NCI-H226 (cell line): ENCODE data around the gene CRACDL.

ENCODE experiments used
- DNase-seq: peaks from one replicate; pipeline ENCODE4 v3.0.0-alpha.2; 2015

CRACDL gene, protein sequence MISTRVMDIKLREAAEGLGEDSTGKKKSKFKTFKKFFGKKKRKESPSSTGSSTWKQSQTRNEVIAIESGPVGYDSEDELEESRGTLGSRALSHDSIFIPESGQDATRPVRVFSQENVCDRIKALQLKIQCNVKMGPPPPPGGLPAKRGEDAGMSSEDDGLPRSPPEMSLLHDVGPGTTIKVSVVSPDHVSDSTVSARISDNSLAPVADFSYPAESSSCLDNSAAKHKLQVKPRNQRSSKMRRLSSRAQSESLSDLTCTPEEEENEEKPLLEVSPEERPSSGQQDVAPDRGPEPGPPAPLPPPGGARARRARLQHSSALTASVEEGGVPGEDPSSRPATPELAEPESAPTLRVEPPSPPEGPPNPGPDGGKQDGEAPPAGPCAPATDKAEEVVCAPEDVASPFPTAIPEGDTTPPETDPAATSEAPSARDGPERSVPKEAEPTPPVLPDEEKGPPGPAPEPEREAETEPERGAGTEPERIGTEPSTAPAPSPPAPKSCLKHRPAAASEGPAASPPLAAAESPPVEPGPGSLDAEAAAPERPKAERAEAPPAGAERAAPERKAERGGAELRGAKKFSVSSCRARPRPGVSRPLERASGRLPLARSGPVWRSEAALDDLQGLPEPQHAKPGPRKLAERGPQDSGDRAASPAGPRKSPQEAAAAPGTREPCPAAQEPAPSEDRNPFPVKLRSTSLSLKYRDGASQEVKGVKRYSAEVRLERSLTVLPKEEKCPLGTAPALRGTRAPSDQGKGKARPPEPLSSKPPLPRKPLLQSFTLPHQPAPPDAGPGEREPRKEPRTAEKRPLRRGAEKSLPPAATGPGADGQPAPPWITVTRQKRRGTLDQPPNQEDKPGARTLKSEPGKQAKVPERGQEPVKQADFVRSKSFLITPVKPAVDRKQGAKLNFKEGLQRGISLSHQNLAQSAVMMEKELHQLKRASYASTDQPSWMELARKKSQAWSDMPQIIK

DNA sequence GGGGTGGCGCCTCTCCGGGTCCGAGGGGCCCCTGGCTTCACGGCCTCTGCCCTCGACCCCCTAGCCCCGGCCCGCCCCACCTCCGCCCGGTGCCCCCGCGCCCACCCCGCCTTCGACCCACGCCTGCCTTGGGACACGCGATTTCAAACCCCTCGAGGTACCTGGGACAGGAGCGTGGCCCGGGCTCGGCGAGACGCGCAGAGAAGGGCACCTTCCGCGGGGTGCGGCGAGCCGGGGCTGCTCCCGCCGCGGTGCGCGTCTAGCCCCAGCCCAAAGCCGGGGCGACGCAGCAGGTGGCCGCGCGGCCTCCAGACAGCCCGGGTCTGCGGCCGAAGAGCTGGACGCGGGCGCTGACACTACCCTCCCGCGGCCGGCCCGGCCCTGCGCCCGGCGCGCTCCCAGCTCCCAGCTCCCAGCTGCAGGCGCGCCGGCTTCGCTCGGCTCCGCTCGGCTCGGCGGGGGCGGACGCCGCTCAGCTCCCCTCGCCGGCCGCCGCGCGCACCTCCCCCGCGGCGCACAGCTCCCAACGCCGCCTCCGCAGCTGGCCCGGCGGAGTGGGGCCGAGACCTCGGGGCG lies at the start of gene CRACDL:
CRACDL (minus strand) TSS at position 449 of the 576 bp plus-strand sequence. CDS start 89,425 bp downstream, outside the sequence.
- peak; percentile 33 for DNase-seq

DNA sequence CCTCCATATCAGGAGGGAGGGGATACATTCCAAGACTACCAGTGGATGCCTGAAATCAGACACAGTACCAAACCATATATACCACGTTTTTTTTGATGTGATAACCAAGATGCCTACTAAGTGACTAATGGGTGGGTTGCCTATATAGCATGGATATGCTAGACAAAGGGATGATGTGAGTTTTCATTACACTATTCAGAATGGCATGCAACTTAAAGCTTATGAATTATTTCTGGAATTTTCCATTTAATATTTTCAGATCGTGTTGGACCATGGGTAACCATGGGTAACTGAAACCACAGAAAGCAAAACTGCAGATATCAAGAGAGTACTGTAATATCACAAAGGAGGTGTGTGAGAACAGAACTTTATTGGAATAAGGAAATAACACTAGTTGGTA lies 39.6 kb upstream of the CRACDL start:
- peak; percentile 93 for DNase-seq

DNA sequence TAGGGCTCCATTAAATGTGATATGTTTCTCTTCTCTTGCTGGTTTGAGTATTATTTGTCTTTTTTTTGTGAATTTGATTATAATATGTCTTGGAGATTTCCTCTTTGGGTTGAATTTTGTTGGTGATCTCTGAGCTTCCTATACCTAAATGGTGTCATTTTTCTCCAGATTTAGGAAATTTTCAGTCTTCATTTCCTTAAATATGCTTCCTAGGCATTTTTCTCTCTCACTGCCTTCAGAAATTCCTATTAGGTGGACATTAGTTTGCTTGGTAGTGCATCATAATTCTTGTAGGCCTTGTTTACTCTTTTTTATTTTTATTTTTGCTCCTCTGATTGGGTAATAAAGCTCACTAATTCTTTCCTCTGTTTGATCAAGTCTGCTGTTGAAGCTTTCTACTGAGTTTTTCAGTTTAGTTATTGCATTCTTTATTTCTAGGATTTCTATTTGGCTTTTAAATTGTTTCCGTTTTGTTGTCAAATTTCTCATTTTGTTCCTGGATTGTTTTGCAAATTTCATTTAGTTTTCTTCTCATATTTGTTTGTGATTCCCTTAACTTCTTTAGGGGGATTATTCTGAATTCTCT lies 36.6 kb upstream of the CRACDL start:
- no peak for DNase-seq

DNA sequence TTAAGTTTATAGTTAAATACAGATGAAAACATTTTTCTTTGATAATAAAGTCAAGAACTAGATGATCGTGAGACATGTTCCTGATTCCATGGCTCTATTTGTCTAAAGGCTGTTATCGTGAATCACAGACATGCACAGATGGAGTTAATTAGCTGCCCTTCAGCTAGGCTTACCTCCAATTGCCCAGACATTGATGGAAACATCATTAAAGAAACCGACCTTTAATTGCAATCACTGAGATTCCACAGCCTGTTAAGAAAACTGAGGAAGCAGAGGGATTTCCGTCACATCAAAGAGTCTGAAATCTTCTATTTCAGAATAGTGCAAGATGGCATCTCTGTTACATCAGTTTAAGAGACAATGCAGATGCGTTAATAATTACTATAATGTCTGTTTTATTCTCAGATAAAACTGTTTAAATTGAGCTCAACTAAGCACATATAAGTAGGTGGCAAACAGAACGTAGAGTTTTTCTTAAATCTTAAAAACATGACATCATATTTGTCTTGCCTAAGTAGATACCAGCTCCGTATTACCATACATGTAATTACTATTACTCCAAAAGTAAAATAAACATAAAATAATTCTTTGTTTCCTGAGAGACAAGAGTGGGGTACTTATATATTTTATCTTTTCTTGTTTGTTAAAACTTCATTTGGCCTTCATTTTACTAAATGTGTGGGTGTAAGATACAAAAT lies 23.9 kb upstream of the CRACDL start:
- DNase-seq = no peak

DNA sequence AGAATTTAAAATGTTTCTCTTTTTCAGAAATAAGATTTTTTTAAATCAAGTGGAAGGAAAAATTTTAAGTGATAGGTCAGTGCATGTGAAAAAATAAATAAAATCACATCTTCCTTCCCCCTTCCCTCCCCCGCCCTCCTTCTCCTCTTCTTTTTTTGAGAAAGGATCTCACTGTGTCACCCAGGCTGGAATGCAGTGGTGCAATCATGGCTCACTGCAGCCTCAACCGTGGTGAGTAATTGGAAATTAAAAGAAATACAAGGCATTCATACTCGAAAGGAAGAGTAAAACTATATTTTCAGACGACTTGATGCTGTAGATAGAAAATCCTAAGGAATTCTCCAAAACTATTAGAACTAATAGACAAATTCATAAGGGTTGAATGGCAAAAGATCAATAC lies 16.9 kb upstream of the CRACDL start:
- peak; percentile 51 for DNase-seq

DNA sequence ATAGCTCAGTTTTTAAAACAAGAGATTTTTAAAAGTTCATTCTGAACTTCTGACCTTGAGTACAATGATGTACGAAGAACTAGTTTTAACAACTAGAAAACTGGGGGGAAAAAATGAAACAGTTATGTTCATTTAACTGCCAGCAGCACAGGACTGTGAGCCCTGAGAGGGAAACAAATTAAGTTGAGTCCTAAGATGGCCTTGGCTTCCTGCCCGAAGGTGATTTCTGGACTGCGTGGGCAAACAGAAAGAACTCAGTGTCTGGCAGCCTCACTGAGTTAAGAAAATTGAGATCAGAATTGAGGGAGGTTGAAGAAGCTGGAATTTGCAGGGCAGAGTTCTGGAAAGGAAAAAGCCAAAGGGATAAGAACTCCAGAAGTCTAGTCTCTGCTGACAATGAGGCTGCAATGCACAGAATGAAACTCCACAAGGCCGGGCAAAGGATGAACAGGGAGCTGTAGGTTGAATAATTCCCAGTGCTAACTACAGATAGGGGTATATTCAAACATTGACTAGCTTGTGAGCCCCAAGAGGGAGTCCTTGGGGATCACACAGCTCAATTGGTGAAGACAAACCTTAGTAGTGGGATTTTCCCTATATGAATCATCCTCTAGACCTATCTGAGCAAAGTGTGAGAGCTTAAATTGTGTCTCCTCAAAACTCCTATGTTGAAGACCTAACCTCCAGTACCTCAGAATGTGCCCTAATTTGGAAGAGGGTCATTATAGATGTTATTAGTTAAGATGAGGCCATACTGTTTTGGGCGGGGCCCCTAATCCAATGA lies 13.1 kb upstream of the CRACDL start:
- peak; percentile 29 for DNase-seq

DNA sequence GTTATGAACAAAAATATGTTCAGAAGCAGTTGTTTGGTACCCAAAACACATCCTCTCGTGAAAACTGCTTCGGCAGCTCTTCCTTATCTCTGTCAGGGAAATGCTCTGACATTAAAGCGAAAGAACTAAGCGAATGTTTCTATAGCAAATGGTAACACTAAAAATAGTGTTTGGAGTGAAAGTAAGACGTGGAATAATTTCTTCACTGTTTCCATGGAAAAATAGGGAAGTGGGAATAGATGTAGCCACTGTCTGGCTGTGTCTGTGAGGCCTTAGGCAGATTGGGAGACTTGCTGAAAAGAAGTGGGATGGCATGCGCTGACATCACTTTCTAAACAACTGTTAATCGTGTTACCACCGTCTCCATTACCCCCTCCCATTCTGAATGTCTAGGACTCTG lies 11.5 kb upstream of the CRACDL start:
- no peak for DNase-seq

DNA sequence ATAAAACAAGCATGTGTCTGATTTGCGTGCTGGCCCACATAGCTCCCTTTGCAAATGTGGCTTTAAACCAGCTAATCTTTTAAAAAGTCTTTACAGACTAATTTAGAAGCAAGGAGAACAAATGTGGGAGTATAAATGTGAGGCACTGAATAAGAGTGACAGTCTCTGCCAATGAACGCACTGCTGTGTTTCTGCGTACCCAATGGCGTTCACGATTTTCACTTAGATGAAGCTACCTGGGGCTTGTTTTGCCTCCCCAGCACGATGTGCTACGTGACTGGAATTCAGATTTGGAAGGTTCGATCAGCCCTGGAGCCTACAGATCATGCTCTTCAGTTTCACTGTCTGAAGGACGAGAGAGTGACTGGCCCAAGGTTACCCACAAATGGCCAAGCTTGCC lies 10.8 kb upstream of the CRACDL start:
- DNase-seq = no peak

DNA sequence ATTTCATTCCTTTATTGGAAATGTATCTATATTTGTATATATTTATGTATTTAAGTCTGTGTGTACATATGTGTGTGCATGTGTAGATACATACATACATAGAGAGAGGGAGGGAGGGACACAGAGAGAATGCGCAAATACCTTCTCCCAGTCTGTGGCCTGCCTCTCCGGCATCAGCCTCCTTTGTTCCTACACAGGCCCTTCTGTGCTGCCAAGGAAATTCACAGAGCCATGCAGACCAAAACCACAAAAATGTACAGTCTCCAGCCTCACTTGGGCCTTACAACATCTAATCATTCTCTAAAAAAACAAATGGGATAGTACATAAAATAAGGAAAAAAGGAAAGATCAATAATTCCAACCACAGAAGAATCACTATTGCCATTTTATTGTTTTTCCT lies 8.8 kb upstream of the CRACDL start:
- DNase-seq = peak; percentile 50

DNA sequence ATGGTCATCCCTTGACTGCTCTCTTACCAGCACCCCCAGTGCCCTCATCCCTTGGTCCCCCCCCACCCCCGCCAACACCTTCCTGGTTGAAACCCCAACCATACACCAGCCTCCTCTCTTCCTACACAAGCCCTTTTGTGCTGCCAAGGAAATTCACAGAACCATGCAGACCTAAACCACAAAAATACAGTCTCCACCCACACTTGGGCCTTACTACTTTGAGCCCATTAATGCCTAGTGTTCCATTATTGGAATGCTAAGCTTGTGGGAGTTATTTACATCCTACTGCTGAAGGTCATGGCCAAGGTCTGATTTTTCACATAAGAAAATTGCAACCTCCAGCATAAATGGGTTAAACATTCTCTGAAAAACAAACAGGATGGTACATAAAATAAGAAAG lies 4.1 kb upstream of the CRACDL start:
- no peak for DNase-seq

DNA sequence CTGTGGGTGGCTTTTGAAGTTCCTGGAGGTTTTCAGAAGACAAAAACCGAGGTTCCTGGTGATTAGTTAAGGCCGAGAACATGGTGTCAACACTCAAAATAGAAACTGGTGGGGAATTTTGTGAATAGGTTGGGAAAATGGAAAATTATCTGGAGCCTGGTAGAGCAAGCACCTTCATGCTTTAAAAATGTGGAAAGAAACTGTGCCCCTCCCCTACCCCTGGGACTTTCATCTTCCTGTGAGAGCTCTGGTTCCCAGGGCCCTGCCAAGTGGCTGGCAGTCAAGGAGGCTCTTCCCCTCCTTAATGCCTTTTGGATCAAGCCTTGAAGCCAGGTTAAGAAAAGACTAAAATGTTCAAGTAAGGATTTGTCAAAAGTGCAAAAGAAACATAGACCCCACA lies 1.9 kb upstream of the CRACDL start:
- DNase-seq = peak; percentile 67

DNA sequence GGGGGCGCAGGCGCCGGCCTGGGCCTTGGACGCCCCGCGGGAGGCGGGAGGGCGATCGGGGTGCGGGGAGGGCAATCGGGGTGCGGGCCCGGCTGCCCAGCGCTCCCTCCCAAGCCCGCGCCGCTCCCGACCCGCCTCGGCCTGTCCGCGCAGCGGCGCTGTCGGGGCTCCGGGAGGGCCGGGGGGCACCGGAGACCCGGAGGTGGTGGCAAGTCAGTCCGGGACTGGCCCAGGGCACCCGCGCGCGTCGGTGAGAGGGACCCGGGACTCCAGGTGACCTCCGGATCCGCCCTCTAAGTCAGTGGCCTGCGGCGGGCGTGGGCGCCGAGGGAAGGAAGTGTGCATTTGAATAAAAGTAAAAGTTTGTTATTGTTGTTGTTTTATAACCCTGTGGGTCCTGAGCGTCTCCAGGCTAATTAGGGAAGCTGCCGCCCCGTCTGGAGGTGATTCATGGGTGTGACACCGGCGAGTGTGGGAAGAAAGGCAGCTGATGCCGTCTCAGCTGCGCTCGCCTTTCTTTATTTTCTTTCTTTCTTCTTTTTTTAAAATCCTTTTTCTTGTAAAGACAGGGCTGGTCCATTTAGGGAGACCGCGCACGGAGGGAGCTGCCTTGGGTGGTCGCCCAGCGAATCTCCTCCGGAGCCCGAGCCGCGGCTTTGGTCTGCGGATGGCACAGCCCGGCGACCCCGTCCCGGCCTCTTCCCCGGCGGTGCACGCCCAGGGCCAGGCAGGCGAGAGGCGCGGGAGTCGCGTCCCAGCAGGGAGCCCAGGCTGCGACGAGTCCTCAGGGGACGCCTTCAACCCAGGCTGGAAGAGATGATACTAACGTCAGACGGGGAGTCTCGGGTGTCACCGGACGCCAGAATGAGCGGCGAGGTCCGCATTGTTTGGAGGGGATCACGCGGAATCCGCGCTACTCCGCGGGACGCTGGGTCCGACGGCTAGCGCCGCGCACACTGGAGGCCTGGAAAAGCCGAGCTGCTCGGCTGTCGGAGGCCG lies 627 bp upstream of the CRACDL start:
- no peak for DNase-seq

DNA sequence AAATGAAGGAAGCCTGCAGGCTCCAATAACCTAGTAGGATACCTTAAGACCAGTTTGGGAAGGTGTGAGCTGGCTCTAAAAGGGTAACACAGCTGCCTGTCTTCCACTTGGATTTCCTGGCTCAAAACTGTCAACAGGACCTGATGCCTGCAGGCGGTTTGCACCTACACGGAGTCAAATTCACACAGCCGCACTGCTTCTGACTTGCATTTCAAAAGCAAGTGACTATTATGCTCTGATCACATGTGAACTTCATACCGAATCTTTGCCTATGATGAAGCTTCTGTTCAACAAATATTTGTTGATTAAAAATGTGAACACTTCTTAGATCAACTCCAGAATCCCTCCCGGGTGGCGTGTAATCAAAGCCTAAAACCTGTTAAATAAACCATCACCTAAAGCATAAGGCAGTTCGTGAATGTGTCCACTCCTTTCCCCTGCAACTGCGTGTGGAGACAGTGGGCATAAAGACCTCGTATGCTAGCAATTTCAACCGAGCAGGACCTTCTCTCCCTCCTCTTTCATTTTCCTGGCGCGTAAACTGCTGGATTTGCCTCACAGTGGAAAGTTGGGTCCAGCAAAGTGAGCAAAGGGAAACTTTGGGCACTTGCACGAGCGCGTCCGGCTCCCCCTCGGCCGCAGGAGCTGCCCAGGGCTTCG lies 784 bp downstream of the CRACDL start:
- no peak for DNase-seq

DNA sequence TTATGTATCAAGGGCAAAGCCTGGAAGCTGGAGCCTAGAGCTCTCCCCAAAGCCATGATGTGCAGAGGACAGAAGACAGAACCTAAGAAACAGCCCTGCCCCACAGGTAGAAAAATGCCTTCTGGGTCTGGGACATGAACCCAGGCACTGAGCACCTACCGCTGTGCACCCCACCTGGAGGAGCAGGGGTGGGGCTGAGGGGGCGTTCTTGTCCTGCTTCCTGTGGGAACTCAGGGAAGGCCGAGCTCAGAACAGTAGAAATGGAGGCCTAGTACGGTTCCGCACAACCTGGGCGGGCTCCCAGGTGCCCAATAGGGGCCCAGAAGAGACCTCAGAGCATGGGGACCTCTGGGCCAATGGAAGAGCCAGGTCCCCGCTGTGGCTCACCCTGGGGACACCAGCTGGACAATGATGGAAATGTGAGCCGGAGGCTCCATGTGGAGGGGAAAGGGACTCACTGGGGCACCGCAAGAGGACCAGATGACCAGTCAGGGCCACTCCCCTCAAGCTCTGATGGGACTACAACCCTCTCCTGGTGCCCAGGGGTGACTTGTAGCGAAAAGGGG lies 3.2 kb downstream of the CRACDL start:
- DNase-seq = no peak

DNA sequence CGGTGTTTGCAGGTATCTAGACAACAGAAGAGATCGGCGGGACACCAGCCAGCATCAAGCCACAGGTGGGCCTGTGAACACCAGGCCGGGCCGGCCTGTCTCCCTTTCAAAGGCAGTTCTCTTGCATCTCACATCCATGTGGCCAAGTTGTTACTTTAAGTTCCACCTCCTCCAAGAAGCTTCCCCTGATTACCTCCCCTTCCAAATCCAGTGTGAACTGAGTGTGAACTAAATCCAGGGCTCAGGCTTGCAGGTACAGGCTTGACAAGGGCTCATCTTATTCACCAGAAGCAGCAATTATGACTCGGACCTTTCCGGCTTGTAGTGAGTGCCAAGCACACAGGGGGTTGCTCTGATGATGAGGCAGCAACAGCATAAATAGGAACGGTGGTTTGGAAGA lies 3.9 kb downstream of the CRACDL start:
- no peak for DNase-seq

DNA sequence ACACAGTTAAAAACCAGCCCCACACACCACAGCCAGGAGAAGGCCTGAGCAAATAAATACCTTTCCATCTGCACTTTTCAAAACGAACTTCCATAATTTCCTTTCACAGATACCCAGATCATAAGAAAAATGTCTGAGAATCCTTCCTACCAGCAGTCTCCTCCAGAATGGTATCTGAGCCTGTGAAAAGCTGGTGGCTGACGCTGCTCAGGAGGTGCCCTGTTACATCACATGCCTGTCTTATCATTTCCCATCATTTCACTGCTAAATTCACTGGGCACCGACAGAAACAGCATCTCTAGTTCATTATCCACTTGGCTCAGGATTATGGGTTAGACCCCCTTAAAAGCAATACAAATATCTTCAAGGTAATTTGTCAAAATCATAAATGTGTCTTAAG lies 4.4 kb downstream of the CRACDL start:
- DNase-seq = no peak

DNA sequence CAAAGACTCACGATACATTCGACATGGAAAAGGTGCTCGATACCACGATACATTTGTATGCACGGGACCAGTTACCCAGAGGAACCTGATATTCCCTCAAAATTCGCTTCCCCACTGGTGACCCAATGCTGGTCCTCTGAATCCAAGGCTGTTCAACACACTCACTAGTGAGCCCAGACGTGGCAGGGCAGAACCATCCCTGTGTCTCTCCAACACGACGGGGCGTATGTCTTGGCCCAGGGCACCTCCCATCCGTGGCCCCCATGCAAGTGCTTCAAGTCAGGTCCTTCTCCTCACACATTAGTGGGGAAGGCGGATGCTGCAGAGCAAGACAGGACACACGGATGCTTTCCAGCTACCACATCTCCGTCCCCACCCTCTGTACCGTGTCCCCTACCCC lies 6.1 kb downstream of the CRACDL start:
- no peak for DNase-seq

DNA sequence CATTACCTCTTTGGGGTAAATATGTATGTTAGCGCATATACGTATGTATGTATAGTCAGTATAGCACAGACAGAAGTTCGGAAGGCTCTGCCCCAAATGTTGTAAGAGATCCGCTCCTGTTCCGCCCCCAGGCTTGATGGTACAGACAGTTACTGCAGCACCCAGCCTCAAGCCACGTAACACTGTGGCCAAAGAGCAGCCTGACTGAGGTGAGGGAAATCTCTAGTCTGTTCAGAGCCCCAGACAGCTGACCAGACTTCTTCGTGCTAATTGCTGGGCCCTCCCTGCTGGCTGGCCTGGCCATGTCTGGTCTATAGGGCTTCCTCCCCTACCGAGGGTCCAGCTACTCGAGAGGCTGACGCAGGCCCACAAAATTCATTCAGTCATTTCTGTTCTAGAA lies 7.8 kb downstream of the CRACDL start:
- no peak for DNase-seq

DNA sequence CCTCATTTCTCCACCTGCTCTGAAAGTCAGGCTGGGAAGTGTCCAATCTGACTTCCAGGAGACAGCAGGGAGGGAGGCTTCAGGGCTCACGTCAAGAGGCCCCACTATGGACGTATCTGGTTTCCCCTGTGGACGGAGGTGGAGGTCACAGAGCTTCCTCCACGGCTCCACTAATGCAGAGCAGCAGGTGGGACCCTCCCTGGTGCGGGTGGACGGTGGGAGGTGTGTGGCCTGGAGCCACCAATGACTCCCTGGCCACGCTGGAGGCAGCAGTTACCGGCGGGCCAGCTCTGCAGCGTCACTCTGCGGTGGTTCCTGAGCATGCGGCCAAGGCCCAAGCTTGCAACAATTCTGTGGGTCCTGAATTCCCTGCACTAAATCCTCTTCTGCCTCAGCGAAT lies 9.0 kb downstream of the CRACDL start:
- no peak for DNase-seq
